Epidermal melanocyte (primary cell): ENCODE data around the gene C4BPB.

Experiments
- DNase-seq: peaks from one replicate; pipeline ENCODE4 v3.0.0; 2011; ENCODE audit warnings: low spot score; ENCODE audit not compliant: insufficient read length

Gene C4BPB

GRCh38 chr1:207084232-207084631 lies 4.4 kb upstream of the C4BPB start:
- DNase-seq: no peak

- DNase-seq: peak; percentile 43
Measured at GRCh38 chr1:207084701-207085180, 3.9 kb upstream of the C4BPB start.

GRCh38 chr1:207085887-207086286 lies 2.8 kb upstream of the C4BPB start:
- DNase-seq: no peak

- DNase-seq: no peak
Measured at GRCh38 chr1:207088161-207088560, 499 bp upstream of the C4BPB start.

- DNase-seq: no peak
Measured at GRCh38 chr1:207089627-207090355, 1.1 kb downstream of the C4BPB start.

- no peak for DNase-seq
Measured at GRCh38 chr1:207091200-207091908, 2.7 kb downstream of the C4BPB start.

- DNase-seq: no peak
Measured at GRCh38 chr1:207093944-207094343, 5.3 kb downstream of the C4BPB start.

GRCh38 chr1:207097871-207098324 lies 9.2 kb downstream of the C4BPB start:
- DNase-seq: no peak

GRCh38 chr1:207101720-207102119 lies 13.1 kb downstream of the C4BPB start:
- DNase-seq: no peak

GRCh38 chr1:207102146-207102545 lies 13.5 kb downstream of the C4BPB start:
- DNase-seq: no peak

GRCh38 chr1:207102659-207103058 lies 14.0 kb downstream of the C4BPB start:
- no peak for DNase-seq

GRCh38 chr1:207103892-207104373 lies 15.3 kb downstream of the C4BPB start, which contains the start of gene C4BPA:
C4BPA (plus strand) TSS chr1:207104233; CDS start chr1:207113026, 8,793 bp downstream.
- no peak for DNase-seq

- no peak for DNase-seq
Measured at GRCh38 chr1:207109004-207109403, 20.3 kb downstream of the C4BPB start.

GRCh38 chr1:207112616-207113296 lies 24.1 kb downstream of the C4BPB start:
- no peak for DNase-seq

GRCh38 chr1:207115269-207115668 lies 26.6 kb downstream of the C4BPB start:
- DNase-seq: no peak

GRCh38 chr1:207124389-207124788 lies 35.7 kb downstream of the C4BPB start:
- DNase-seq: no peak

GRCh38 chr1:207128336-207128921 lies 39.8 kb downstream of the C4BPB start:
- DNase-seq: no peak

- DNase-seq: no peak
Measured at GRCh38 chr1:207129053-207129452, 40.4 kb downstream of the C4BPB start.

- no peak for DNase-seq
Measured at GRCh38 chr1:207130252-207131036, 41.8 kb downstream of the C4BPB start.

GRCh38 chr1:207131163-207131562 lies 42.5 kb downstream of the C4BPB start:
- no peak for DNase-seq

GRCh38 chr1:207134581-207134980 lies 45.9 kb downstream of the C4BPB start:
- DNase-seq: no peak
